GM13977 (cell line): ENCODE measurements around the gene TMPRSS4.

ENCODE experiments used
- DNase-seq: peaks from one replicate; pipeline ENCODE4 v3.0.0; 2012; ENCODE audit warnings: low spot score
- in situ Hi-C: fragments of 300-500 bp; cut with MboI; formaldehyde crosslinking; loops from one replicate; pipeline ENCODE4 v1.12.0; 2022; ENCODE audit warnings: low sequenced_read_pairs, low pct_unique_long_range_greater_than_20kb, mixed read lengths, inconsistent platforms; ENCODE audit not compliant: unreplicated experiment
- TF ChIP-seq, protein P1 (sequence below): IDR thresholded peaks from 2 replicates; pipeline ENCODE4 v1.5.1; 2012; ENCODE audit warnings: mild to moderate bottlenecking, control low read depth; ENCODE audit not compliant: insufficient read depth; ENCODE audit errors: extremely low read depth, missing control alignments

Gene TMPRSS4

DNA sequence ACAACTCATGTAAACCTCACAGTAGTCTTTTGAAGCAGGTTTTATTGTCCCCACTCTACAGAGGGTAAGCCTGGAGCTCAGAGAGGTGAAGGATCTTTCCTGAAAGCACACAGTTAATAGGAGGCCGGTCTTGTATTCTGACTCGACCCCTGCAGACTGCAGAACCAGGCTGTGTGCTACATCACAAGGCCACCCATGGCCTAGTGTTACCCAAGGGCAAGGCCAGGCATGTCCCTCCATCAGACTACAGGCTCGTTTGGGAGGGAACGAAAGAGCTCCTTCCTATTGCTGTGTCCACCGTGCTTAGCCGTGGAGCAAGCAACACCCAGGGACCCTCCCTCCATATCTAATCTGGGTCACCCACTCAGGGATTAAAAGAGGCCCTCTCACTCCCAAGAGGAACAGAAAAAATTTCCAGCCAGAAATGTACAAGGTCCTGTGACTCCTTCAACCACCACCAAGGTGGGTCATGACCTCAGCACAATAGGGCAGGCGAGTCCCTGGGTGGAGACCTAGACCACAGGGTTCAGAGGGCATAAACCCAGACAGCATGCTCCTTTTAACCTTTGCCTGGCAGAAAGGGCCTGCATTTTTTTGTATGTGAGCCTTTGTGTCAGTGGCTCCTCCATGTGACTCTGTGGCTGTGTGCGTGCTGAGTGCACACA is 16.2 kb downstream of the TMPRSS4 start:
- no peak for DNase-seq
- TF ChIP-seq, protein P1, sequence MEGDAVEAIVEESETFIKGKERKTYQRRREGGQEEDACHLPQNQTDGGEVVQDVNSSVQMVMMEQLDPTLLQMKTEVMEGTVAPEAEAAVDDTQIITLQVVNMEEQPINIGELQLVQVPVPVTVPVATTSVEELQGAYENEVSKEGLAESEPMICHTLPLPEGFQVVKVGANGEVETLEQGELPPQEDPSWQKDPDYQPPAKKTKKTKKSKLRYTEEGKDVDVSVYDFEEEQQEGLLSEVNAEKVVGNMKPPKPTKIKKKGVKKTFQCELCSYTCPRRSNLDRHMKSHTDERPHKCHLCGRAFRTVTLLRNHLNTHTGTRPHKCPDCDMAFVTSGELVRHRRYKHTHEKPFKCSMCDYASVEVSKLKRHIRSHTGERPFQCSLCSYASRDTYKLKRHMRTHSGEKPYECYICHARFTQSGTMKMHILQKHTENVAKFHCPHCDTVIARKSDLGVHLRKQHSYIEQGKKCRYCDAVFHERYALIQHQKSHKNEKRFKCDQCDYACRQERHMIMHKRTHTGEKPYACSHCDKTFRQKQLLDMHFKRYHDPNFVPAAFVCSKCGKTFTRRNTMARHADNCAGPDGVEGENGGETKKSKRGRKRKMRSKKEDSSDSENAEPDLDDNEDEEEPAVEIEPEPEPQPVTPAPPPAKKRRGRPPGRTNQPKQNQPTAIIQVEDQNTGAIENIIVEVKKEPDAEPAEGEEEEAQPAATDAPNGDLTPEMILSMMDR, result no peak
- in situ Hi-C loops, result no loop called here

DNA sequence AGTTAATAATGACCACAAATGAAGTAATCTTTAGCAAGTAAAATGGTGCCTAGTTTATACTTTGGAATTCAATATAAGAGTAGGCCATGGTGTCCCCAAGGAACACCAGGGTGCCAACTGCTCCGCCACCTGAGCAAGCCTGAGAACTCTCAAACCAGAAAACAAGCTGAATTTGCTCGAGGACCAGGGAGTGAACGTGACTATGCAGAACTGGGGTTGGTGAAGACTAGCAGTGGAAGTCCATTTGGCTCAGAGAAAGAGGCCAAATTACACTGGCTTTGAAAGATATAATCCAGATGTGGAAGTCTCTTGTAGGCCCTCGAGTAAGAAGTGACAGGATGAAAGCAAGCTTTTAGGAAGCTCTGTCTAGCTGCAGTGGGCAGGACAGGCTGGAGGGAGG is 18.6 kb downstream of the TMPRSS4 start:
- TF ChIP-seq, protein P1, result no peak
- DNase-seq, result no peak
- in situ Hi-C loops, result no loop called here

DNA sequence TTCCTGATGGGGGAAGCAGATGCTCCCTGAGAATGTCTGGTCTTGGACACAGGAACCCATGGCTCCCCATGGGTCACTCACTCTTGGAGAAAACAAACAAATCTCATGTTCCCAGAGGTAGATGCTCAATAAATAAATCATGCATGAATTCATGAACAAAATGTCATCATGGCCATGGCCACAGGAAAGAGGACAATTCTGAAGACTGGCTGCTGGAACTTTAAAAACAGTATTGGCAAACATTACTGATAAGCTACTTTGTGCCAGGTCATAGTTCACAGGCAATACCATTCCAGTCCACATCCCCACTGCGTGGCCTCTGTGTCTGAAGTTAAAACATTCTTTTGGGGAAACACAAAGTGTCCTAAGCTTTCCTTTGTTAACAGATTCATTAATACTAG is 19.1 kb downstream of the TMPRSS4 start:
- TF ChIP-seq, protein P1, result no peak
- in situ Hi-C loops, result no loop called here
- DNase-seq, result no peak

DNA sequence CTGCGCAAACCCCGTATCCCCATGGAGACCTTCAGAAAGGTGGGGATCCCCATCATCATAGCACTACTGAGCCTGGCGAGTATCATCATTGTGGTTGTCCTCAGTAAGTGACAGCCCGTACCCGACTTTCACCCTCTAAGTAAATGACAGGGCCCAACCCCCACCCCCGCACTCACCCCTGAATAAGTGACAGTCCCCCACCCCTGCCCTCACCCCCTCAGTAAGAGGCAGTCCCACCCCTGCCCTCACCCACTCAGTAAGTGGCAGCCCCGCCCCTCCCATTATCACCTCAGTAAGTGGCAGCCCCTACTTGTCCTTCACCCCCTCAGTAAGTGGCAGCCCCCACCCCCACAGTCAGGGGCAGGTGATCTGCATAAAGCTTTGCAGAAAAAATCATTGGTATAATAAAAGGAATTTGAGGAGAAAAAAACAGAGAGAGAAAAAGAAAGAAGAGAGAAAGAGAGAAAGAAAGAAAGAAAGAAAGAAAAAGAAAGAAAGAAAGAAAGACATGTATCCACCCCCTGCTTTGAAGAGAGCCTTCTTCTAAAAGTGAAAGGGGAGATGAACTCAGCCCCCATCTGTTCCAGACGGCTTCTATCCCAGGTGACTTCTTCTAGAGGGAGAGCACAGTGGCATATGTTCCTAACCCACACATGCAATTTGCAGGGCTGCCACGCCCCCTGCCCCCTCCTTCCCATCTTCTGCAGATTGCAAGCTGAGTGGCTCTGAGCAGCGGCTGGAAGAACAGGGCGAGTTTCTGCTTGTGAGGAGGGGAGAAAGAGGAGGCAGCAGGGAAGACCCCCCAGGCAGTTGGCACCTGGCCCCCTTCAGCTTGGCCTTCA is 22.3 kb downstream of the TMPRSS4 start:
- in situ Hi-C loops, result no loop called here
- TF ChIP-seq, protein P1, result no peak
- no peak for DNase-seq

DNA sequence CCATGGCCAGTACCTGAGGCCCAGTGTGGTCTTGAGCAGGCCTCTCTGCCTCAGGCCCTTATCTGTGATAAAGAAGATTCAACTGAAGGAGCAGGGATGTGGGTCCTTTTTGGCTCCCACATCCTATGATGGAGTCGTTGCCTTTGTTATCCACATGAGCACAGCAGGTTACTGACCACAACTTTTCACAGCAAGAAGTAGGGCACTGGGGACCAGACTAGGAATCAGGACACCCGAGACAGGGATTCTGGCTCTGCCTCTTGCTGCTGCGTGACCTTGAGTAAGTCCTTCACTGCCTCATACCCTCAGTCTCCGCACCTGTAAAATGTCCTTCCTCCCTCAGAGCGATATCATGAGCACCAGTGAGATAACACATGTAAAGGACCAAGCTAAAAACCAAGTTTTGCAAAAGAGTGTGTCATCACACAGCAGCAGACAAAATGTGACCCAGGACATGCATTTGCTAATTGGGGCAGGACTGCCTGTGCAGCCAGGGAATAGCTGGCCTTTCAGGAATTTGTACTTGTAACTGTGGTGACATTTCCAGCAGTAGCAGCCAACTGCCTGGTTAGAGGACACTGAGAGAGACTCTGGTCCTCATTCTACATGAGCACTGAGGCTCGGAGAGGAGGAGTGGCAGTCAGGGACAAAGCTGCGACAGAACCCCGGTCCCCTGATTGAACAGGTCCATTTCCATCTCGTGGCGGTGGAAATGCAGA is 23.1 kb downstream of the TMPRSS4 start:
- in situ Hi-C loops, result no loop called here
- TF ChIP-seq, protein P1, result no peak
- no peak for DNase-seq

DNA sequence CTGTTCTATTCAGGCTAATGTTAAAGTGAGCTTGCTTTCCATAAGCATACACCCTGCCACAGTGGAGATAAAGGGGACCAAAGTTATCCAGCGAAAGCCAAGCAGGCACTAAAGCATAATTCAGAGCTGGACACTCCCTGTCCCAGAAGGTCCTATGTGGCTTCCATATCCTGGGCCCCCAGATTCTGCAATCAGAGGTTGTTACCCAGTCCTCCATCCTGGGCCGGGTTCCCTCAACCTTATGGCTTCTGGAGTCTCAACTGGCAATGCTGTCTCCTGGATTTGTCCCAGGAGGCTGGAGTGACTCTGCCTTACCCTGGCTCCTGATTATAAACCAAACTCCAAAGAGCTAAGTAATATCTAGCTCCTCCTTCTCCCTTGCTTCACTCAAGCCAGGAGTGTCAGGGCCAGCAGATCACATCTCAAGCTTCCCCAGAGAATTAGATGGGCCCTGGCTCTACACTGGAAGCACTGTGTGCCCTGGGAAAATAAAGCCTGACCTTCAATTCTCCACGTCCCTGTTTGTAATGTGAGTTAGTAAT is 23.9 kb downstream of the TMPRSS4 start:
- in situ Hi-C loops, result no loop called here
- TF ChIP-seq, protein P1, result no peak
- DNase-seq, result no peak
